ENCODE results near the gene SLC43A1.

SLC43A1 gene

DNA sequence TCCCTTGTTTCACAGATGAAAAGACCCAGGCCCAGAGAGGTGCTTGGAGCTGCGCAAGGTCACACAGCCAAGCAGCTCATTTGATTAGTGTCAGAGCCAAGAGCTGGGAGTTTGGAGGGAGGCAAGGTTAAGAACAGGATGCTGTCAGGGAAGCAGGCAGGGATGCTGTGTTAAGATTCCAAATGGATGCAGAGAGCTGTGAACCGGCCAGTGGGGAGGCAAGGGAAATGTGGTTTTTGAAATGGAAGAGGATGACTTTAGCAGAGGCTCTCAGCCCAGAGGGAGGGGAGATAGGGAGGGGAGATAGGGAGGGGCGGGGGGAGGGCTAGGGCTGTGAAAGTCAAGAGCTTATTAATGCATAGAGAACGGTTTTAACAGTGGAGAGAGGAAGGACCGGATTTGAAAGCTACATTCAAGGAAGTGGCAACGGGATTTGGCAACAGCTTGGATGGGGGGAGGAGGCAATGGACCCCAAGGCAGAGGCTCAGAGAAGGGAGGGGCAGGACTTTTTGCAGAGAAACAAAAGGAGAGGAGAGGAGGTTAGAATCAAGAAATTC lies 42.1 kb downstream of the SLC43A1 start:
- TF ChIP-seq, protein P1, sequence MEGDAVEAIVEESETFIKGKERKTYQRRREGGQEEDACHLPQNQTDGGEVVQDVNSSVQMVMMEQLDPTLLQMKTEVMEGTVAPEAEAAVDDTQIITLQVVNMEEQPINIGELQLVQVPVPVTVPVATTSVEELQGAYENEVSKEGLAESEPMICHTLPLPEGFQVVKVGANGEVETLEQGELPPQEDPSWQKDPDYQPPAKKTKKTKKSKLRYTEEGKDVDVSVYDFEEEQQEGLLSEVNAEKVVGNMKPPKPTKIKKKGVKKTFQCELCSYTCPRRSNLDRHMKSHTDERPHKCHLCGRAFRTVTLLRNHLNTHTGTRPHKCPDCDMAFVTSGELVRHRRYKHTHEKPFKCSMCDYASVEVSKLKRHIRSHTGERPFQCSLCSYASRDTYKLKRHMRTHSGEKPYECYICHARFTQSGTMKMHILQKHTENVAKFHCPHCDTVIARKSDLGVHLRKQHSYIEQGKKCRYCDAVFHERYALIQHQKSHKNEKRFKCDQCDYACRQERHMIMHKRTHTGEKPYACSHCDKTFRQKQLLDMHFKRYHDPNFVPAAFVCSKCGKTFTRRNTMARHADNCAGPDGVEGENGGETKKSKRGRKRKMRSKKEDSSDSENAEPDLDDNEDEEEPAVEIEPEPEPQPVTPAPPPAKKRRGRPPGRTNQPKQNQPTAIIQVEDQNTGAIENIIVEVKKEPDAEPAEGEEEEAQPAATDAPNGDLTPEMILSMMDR (IDR thresholded peaks at IDR 0.05; ENCODE audit: low read depth, low read length): no peak
- no peak for DNase-seq (ENCODE audit: extremely low read depth, low read depth)

DNA sequence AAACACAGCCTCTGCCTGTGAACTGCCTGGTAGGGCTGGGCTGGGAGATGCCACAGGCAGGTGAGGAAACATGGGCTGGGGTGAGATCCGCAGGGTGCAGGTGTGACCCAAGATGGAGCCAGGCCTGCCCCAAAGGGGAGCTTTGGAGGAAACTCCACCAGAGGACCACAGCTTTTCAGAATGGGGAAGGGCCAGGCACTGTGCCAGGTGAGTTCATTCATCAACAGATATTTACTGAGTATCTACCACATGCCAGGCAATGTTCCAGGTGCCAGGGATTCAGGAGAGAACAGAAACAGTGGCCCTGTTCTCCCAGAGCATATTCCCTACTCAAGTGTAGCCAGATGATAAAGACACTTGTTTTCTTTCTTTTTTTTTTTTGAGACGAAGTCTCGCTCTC lies 44.0 kb downstream of the SLC43A1 start:
- DNase-seq (ENCODE audit: extremely low read depth, low read depth): no peak
- TF ChIP-seq, protein P1 (IDR thresholded peaks at IDR 0.05; ENCODE audit: low read depth, low read length): no peak

DNA sequence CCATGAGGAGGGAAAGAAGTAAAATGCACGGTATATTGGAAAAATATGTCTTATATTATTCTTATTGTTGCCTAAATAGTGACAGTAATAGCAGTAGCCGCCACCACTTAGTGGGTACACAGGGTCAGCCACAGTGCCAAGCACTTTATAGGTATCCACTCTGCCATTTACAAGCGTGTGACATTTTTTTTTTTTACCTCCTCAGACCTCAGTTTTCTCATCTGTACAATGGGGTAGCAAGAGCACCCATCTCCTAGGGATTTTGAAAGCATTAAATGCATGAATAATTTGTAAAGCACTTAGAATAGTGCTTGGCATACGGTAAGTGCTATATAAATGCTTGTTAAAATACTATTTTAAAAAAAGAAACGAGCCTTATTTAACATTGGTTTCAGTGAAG lies 46.2 kb downstream of the SLC43A1 start:
- DNase-seq (ENCODE audit: extremely low read depth, low read depth): no peak
- TF ChIP-seq, protein P1 (IDR thresholded peaks at IDR 0.05; ENCODE audit: low read depth, low read length): no peak

DNA sequence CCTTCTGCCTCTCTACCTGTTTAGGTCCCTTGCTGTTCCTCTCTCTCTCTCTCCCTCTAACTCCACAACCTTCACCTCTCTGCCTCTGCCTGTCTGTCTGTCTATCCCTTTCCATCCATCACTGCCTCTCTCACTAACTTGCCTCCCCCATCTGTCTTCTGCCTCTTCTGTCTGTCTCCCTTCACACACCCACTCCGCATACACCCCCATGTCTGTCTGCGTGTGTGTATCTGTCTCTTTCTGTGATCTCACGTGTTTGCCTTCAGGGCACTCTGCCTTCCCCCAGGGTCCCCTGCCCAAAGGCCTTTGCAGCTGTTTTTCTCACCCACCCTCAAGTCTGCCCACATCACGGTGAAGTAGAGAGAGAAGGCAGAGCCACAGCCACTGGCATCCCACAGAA lies 47.2 kb downstream of the SLC43A1 start:
- no peak for DNase-seq (ENCODE audit: extremely low read depth, low read depth)

DNA sequence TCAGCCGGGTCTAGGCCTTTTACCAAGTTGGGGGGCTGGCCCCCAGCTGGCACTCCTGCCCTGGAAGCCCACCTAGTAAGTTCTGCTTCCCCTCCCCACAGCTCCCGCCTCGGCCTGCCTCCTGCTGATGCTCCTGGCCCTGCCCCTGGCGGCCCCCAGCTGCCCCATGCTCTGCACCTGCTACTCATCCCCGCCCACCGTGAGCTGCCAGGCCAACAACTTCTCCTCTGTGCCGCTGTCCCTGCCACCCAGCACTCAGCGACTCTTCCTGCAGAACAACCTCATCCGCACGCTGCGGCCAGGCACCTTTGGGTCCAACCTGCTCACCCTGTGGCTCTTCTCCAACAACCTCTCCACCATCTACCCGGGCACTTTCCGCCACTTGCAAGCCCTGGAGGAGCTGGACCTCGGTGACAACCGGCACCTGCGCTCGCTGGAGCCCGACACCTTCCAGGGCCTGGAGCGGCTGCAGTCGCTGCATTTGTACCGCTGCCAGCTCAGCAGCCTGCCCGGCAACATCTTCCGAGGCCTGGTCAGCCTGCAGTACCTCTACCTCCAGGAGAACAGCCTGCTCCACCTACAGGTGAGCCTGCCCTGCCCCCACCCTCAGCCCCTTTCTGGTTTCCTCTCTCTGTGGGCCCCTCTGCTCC lies 47.9 kb downstream of the SLC43A1 start:
- DNase-seq (ENCODE audit: extremely low read depth, low read depth): no peak
- TF ChIP-seq, protein P1 (IDR thresholded peaks at IDR 0.05; ENCODE audit: low read depth, low read length): no peak

More for the DNA sequence above, 47.2 kb downstream of the SLC43A1 start:
- TF ChIP-seq, protein P1 (IDR thresholded peaks at IDR 0.05; ENCODE audit: low read depth, low read length): no peak

DNA sequence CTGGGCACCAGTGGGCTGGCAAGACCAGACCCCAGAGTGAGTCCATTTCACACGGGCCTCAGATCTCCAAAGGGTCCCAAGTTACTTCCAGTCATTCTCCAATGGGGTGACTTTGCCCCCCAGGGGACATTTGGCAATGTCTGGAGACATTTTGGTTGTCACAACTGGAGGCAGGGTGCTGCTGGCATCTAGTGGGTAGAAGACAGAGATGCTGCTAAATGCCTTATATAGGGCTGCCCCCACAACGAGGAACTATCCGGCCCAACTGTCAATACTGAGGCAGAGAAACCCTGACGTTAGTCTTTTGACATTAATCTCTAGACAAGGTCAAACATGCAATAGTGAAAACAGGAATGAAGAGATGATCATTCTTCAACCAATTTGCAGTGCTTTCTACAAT lies 48.8 kb downstream of the SLC43A1 start:
- TF ChIP-seq, protein P1 (IDR thresholded peaks at IDR 0.05; ENCODE audit: low read depth, low read length): no peak
- DNase-seq (ENCODE audit: extremely low read depth, low read depth): no peak

DNA sequence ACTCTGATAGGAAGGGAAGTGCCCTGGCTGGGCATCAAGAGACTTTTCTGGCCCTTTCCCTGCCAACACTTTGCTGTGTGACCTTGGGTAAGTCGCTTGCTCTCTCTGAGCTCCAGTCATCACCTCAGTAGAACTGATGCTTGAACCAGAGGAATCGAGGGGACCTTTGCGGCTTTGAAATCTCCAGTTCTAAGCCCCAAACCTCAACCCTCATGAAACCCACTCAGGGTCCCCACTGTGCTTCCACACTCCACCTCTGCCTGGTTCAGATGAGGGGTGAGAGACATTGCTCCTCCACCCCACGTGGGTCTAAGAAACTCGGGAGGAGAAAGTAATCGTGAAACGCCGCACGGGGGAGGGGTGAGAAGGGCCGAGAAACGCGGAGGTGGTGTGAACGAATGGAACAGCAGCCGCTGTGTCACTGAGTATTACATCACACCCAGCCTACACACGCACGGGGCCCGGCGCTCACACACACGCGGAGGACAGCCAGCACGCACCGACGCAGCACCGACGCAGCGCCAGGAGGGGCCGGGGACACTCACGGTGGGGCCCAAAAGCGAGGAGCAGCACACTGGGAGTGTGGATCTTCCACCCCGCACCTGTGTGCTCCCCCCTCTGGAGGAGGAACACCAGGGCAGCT lies 50.8 kb downstream of the SLC43A1 start:
- TF ChIP-seq, protein P1 (IDR thresholded peaks at IDR 0.05; ENCODE audit: low read depth, low read length): no peak
- no peak for DNase-seq (ENCODE audit: extremely low read depth, low read depth)

Data from AG09319 (cell line).